Fibroblast of villous mesenchyme (primary cell): ENCODE results near the gene UNG. TPM values are rescaled to one million over a fixed set of nuclear protein-coding genes. Genes with fewer than 3 reads are reported as not detected.

ENCODE experiments used
- DNase-seq: peaks from one replicate; pipeline ENCODE4 v3.0.0-alpha.2; 2010; ENCODE audit warnings: low read depth
- H3K4me3 ChIP-seq: 2 replicates; pipeline ENCODE4 v1.5.1; 2011; ENCODE audit warnings: low read depth, mild to moderate bottlenecking, low read length
- CTCF ChIP-seq: IDR thresholded peaks from 2 replicates; pipeline ENCODE4 v1.5.1; 2012; ENCODE audit warnings: low read depth, mild to moderate bottlenecking, low read length; ENCODE audit not compliant: insufficient read depth
- total RNA-seq: library from RNA; depleted of rRNA; stranded (reverse); fragments of >200 nt; gene quantifications from 2 replicates; pipeline ENCODE4 v1.2.3, GENCODE V29; 2012

Gene UNG
- total RNA-seq, 1 donor: 31.5 TPM

GRCh38 chr12:109088818-109089217 lies 8.6 kb upstream of the UNG start:
- TF ChIP-seq CTCF: no peak
- DNase-seq: peak; percentile 56
- H3K4me3 ChIP-seq: no peak overlapping the region

DNA sequence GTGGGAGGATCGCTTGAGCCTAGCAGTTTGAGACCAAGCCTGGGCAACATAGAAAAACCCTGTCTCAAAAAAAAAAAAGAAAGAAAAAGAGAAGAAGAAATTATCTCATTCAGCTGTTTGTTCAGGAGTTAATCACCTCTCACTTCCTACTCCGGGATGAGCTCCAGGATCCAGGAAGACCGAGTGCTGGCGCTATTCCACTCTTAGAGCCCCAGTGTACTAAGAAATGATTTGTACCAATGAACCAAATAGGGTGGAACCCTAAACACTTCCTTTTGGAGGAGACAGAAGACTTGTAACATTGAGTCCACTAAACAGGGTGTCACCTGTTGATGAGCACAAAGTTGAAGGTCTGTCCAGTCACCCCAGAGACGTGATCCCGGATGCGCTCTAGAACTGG lies 7.7 kb upstream of the UNG start:
- no peak overlapping the region for H3K4me3 ChIP-seq
- DNase-seq: no peak
- no peak for TF ChIP-seq CTCF

GRCh38 chr12:109092497-109093021 lies 4.8 kb upstream of the UNG start:
- no peak for TF ChIP-seq CTCF
- peak overlapping the region; percentile 67 for H3K4me3 ChIP-seq
- DNase-seq: no peak

DNA sequence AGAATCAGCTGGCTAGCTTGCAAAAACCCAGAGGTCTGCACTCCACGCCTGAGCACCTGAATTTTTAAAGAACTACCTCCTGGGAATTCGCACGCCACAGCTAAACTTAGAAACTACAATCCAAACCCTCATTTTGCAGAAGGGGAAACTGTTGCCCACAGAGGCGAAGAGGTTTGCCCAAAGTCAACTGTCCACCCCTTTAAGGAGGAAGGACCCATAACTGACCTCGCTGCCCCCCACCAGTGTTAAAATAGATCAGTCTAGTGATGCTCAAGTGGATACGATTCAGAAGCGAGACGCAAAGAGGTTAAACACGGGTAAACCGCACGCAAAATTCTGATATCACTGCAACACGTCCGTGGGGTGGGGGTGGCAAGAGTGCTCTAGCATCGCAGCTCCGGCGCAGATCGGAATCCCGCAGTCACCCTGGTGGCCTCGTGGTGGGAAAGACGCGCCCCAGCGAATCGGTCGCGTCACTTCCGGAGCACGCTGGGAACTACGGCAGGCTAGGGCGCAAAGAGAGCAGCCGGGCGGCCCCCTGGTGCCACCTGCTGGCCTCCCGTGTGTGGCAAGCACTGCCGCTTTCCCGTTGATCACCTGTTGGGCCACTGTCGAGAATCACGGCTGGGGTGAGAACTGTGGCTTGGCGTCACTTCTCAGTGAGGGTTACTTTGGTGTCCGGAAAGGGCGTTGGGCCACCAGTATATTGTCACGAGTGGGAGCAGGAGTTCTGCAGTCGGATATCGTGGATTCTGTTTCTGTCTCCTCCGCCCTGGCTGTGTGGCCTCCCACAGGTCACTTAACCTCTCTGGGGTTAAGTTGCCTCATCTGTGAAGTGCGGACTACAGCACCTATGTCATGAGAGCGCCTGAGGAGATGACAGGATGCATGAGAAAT lies 4.1 kb upstream of the UNG start, which contains the start of gene ALKBH2:
ALKBH2 (minus strand) TSS at position 451 of the 897 bp plus-strand sequence. CDS start 686 bp downstream, outside the sequence.
- TF ChIP-seq CTCF: peak; percentile 97
- DNase-seq: peak; percentile 91
- H3K4me3 ChIP-seq: peak within 1 kb of the TSS; percentile 67

DNA sequence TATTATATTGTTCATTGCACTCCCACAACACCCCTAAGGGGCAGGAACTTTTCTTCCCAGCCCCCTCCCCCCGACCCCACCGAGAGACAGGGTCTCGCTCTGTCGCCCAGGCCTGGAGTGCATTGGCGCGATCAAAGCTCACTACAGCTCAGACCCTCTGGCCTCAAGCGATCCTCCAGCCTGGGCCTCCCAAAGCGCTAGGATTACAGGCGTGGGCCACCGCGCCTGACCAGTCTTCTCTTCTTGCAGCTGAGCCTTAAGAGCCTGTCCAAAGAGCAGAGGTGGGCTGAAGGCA lies 310 bp upstream of the UNG start:
- peak overlapping the region; percentile 78 for H3K4me3 ChIP-seq
- DNase-seq: no peak
- TF ChIP-seq CTCF: no peak

- peak overlapping the region; percentile 78 for H3K4me3 ChIP-seq
- peak; percentile 66 for DNase-seq
- no peak for TF ChIP-seq CTCF
These were observed 797 bp downstream of the UNG start for GRCh38 chr12:109098183-109098604.
